ENCODE results near the gene MRPL53. TPM values are rescaled to one million over a fixed set of nuclear protein-coding genes. Genes with fewer than 3 reads are reported as not detected.

MRPL53 gene
- total and polyA plus RNA-seq, 2 of the 13 experiments (the other 11 are each of a cell fraction or from before 2014, with no cell fraction given) = 34.3 to 51.9 TPM

GRCh38 chr2:74472945-74473258 is 422 bp upstream of the MRPL53 start (continued):
- TF ChIP-seq ZNF12 (CRISPR knock-in tag; IDR thresholded peaks at IDR 0.05) (0 out of 2 replicates have a peak, but pooled peaks have one; percentile 18), ZNF772 (CRISPR knock-in tag; IDR thresholded peaks at IDR 0.05) (0 out of 2 replicates have a peak, but pooled peaks have one; percentile 3), ZNF224 (CRISPR knock-in tag; IDR thresholded peaks at IDR 0.05) (0 out of 2 replicates have a peak, but pooled peaks have one; percentile 36), ZNF34 (CRISPR knock-in tag; IDR thresholded peaks at IDR 0.05; ENCODE audit: borderline replicate concordance) (0 out of 2 replicates have a peak, but pooled peaks have one; percentile 21), IRX3 (CRISPR knock-in tag; IDR thresholded peaks at IDR 0.05; ENCODE audit: borderline replicate concordance, low read depth) (no peak), SNAPC4 (CRISPR knock-in tag; IDR thresholded peaks at IDR 0.05) (no peak)
- TF ChIP-seq, protein P1, sequence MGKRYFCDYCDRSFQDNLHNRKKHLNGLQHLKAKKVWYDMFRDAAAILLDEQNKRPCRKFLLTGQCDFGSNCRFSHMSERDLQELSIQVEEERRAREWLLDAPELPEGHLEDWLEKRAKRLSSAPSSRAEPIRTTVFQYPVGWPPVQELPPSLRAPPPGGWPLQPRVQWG (CRISPR knock-in tag; IDR thresholded peaks at IDR 0.05; ENCODE audit: borderline replicate concordance, low read depth) = no peak

All from HepG2 (cell line).